ENCODE results near the gene GALNT9.

The GALNT9 gene

GRCh38 chr12:132344181-132344580, 14.8 kb upstream of the GALNT9 start:
- no peak for DNase-seq (ENCODE audit: low read depth)

- no peak for DNase-seq (ENCODE audit: low read depth)
Observed at GRCh38 chr12:132343294-132344004, 14.1 kb upstream of the GALNT9 start.

- no peak for DNase-seq (ENCODE audit: low read depth)
Observed at GRCh38 chr12:132342251-132343227, 13.2 kb upstream of the GALNT9 start.

GRCh38 chr12:132341318-132342050, 12.1 kb upstream of the GALNT9 start:
- no peak for DNase-seq (ENCODE audit: low read depth)

- no peak for DNase-seq (ENCODE audit: low read depth)
Observed at GRCh38 chr12:132340266-132341035, 11.1 kb upstream of the GALNT9 start.

GRCh38 chr12:132339856-132340255, 10.5 kb upstream of the GALNT9 start:
- DNase-seq (ENCODE audit: low read depth): no peak

GRCh38 chr12:132338781-132339180, 9.4 kb upstream of the GALNT9 start:
- no peak for DNase-seq (ENCODE audit: low read depth)

- no peak for DNase-seq (ENCODE audit: low read depth)
Observed at GRCh38 chr12:132338311-132338710, 8.9 kb upstream of the GALNT9 start.

- DNase-seq (ENCODE audit: low read depth): no peak
Observed at GRCh38 chr12:132337557-132337956, 8.2 kb upstream of the GALNT9 start.

- DNase-seq (ENCODE audit: low read depth): no peak
Observed at GRCh38 chr12:132336451-132337413, 7.3 kb upstream of the GALNT9 start.

GRCh38 chr12:132335179-132335756, 5.9 kb upstream of the GALNT9 start:
- DNase-seq (ENCODE audit: low read depth): no peak

GRCh38 chr12:132333766-132334165, 4.4 kb upstream of the GALNT9 start:
- DNase-seq (ENCODE audit: low read depth): no peak

- DNase-seq (ENCODE audit: low read depth): no peak
Observed at GRCh38 chr12:132333273-132333672, 3.9 kb upstream of the GALNT9 start.

GRCh38 chr12:132330549-132330881, 1.1 kb upstream of the GALNT9 start:
- DNase-seq (ENCODE audit: low read depth): no peak

- DNase-seq (ENCODE audit: low read depth): no peak
Observed at GRCh38 chr12:132329720-132330548, 545 bp upstream of the GALNT9 start.

- no peak for DNase-seq (ENCODE audit: low read depth)
Observed at GRCh38 chr12:132328282-132329029, 933 bp downstream of the GALNT9 start.

- DNase-seq (ENCODE audit: low read depth): peak; percentile 22
Observed at GRCh38 chr12:132327336-132328171, 1.8 kb downstream of the GALNT9 start.

- DNase-seq (ENCODE audit: low read depth): no peak
Observed at GRCh38 chr12:132326646-132327045, 2.7 kb downstream of the GALNT9 start.
